OCI-LY3 (cell line): Measurements from ENCODE around the gene MN1.

ENCODE experiments used
- EZH2phosphoT487 ChIP-seq: fragments of 200-600 bp; shearing (Covaris generic); IDR thresholded peaks from 2 replicates; pipeline ENCODE4 v1.6.1; 2018; ENCODE audit warnings: antibody characterized with exemption, mixed run types, low read depth
- TF ChIP-seq, protein P1 (sequence below): fragments of 200-600, 300-600 bp; sonication (generic); IDR thresholded peaks from 2 replicates; pipeline ENCODE4 v1.5.1; 2014; ENCODE audit warnings: antibody characterized with exemption, low read length, low read depth

DNA sequence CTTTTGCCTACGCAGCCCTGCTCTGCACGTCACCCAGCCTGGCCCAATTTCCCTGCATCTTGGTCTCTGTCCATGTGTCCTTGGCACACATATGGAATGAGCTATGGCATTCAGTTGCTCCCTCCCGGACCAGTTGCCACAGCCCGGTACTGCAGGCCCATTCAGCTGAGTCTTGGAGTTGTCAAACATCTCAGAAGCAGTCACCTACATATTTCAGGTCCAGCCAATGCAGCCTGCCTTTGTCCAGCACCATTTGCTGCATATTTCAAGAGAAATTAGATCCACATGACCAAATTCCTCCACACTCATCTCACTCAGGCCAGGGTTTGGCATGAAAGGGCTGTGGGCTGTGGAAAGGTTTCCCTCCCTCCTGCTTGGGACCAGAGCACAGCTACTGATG is 76.8 kb downstream of the MN1 start:
- TF ChIP-seq, protein P1, sequence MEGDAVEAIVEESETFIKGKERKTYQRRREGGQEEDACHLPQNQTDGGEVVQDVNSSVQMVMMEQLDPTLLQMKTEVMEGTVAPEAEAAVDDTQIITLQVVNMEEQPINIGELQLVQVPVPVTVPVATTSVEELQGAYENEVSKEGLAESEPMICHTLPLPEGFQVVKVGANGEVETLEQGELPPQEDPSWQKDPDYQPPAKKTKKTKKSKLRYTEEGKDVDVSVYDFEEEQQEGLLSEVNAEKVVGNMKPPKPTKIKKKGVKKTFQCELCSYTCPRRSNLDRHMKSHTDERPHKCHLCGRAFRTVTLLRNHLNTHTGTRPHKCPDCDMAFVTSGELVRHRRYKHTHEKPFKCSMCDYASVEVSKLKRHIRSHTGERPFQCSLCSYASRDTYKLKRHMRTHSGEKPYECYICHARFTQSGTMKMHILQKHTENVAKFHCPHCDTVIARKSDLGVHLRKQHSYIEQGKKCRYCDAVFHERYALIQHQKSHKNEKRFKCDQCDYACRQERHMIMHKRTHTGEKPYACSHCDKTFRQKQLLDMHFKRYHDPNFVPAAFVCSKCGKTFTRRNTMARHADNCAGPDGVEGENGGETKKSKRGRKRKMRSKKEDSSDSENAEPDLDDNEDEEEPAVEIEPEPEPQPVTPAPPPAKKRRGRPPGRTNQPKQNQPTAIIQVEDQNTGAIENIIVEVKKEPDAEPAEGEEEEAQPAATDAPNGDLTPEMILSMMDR: no peak
- TF ChIP-seq EZH2phosphoT487: no peak
